K562 (cell line): ENCODE measurements around the gene ANKRD12. TPM values are rescaled to one million over a fixed set of nuclear protein-coding genes. Genes with fewer than 3 reads are reported as not detected.

ENCODE experiments used
- ATAC-seq: fragments of 200-7000 bp; cut with Tn5 transposase; 3 replicates; pipeline ENCODE4 v1.9.1; 2020; ENCODE audit warnings: moderate library complexity
- BruUV-seq: library from RNA; stranded (reverse); fragments of 400-500 nt; replicated peaks from 2 replicates; lab custom pipeline; 2021; lab: Mats Ljungman, UMichigan
- CTCF ChIA-PET: fragments of 300-600 bp; formaldehyde crosslinking; extraction: SDS; loops from one replicate; lab custom pipeline; 2021; ENCODE audit warnings: low intra/inter-chr PET ratio; lab: Yijun Ruan, JAX
- POLR2A ChIA-PET: fragments of 300-600, 350-650 bp; sonication (Branson Sonifier 250); formaldehyde crosslinking; extraction: SDS; loops from one replicate; lab custom pipeline; 2021; ENCODE audit warnings: antibody characterized with exemption, inconsistent platforms; lab: Yijun Ruan, JAX
- DNase-seq, 4 experiments: peaks; one replicate each; pipeline versions ENCODE4 v3.0.0 to v3.0.0-alpha.2; 2011 to 2018; ENCODE audit warnings: low spot score in 3 of 4, mixed read lengths in 3 of 4; ENCODE audit errors: extremely low read depth in 1 of 4
- FAIRE-seq: peaks from 2 replicates; lab custom pipeline; 2011; peaks lifted over from hg19 to GRCh38; lab: Jason Lieb, UNC
- H2AFZ ChIP-seq: 2 replicates; pipeline ENCODE4 v1.6.0; 2011; ENCODE audit warnings: low read depth, low read length, control low read depth, inconsistent platforms
- H3K27ac ChIP-seq: fragments of 200-600 bp; 3 replicates; pipeline ENCODE4 v1.8.0; 2011; ENCODE audit warnings: low read depth, mild to moderate bottlenecking, control low read depth, inconsistent platforms, low read length, moderate library complexity, mixed read lengths; ENCODE audit errors: extremely low read depth
- H3K27me3 ChIP-seq, 2 experiments: fragments of 300-600 bp in 1 of 2; 2 replicates in 1 of 2; 3 replicates in 1 of 2; pipeline versions ENCODE4 v1.6.0 to v1.8.0; 2011; ENCODE audit warnings: inconsistent platforms in 2 of 2, low read length in 2 of 2, mild to moderate bottlenecking in 1 of 2, mixed read lengths in 1 of 2, moderate library complexity in 1 of 2; ENCODE audit not compliant: control insufficient read depth in 2 of 2, insufficient read depth in 2 of 2
- H3K36me3 ChIP-seq: fragments of 300-600 bp; 3 replicates; pipeline ENCODE4 v1.8.0; 2011; ENCODE audit warnings: mild to moderate bottlenecking, low read length, inconsistent platforms; ENCODE audit not compliant: control insufficient read depth, insufficient read depth
- H3K4me1 ChIP-seq, 2 experiments: fragments of 200-600 bp in 1 of 2; replicated peaks in 1 of 2; 2 replicates in 1 of 2; 3 replicates in 1 of 2; pipeline versions ENCODE4 v1.5.1 to v1.8.0; 2011; ENCODE audit warnings: inconsistent platforms in 2 of 2, low read length in 2 of 2, mild to moderate bottlenecking in 1 of 2, mixed read lengths in 1 of 2, moderate library complexity in 1 of 2; ENCODE audit not compliant: control insufficient read depth in 2 of 2, insufficient read depth in 2 of 2
- H3K4me2 ChIP-seq: 2 replicates; pipeline ENCODE4 v1.6.1; 2011; ENCODE audit warnings: low read length, control low read depth, inconsistent platforms, mixed read lengths; ENCODE audit not compliant: insufficient read depth
- H3K4me3 ChIP-seq: fragments of 200-600 bp; sonication (generic), shearing (Covaris generic); 2 replicates; pipeline ENCODE4 v1.5.1; 2016; ENCODE audit warnings: control low read depth, inconsistent platforms
- H3K79me2 ChIP-seq: fragments of 200-600 bp; 3 replicates; pipeline ENCODE4 v1.8.0; 2011; ENCODE audit warnings: low read length, inconsistent platforms; ENCODE audit not compliant: control insufficient read depth, insufficient read depth
- H3K9ac ChIP-seq, 2 experiments: 2 replicates each; pipeline versions ENCODE4 v1.6.0 to v1.6.1; 2011; ENCODE audit warnings: low read depth in 2 of 2, low read length in 2 of 2, control low read depth in 1 of 2, inconsistent platforms in 1 of 2, mild to moderate bottlenecking in 1 of 2, mixed read lengths in 1 of 2; ENCODE audit not compliant: insufficient read depth in 1 of 2
- H3K9me1 ChIP-seq: one replicate; pipeline ENCODE4 v1.6.0; 2011; ENCODE audit warnings: inconsistent platforms, mild to moderate bottlenecking, low read length, moderate library complexity; ENCODE audit not compliant: control insufficient read depth, insufficient read depth
- H3K9me3 ChIP-seq: replicated peaks from 2 replicates; pipeline ENCODE4 v1.5.1; 2011; ENCODE audit warnings: low read depth, low read length, inconsistent platforms; ENCODE audit not compliant: control insufficient read depth, insufficient read depth
- H4K20me1 ChIP-seq: replicated peaks from 2 replicates; pipeline ENCODE4 v1.6.1; 2011; ENCODE audit warnings: low read length, inconsistent platforms, mixed read lengths; ENCODE audit not compliant: control insufficient read depth, insufficient read depth
- ARID1B ChIP-seq: fragments of 450-650 bp; IDR thresholded peaks from 2 replicates; pipeline ENCODE4 v1.6.1; 2016; ENCODE audit warnings: antibody characterized with exemption, mild to moderate bottlenecking, inconsistent platforms
- ATF3 ChIP-seq, 2 experiments: fragments of 450-650 bp in 1 of 2; sonication (generic) in 1 of 2; formaldehyde crosslinking in 1 of 2; IDR thresholded peaks in 1 of 2; conservative IDR thresholded peaks in 1 of 2; 2 replicates each; pipeline versions ENCODE4 v1.6.1 to v1.8.1; 2016 to 2023; ENCODE audit warnings: mild to moderate bottlenecking in 2 of 2, moderate library complexity in 2 of 2, inconsistent platforms in 1 of 2, missing genetic modification reagents in 1 of 2
- BRF1 ChIP-seq: IDR thresholded peaks from 3 replicates; pipeline ENCODE4 v1.6.1; 2011; ENCODE audit warnings: borderline replicate concordance, mild to moderate bottlenecking; ENCODE audit not compliant: insufficient read length; ENCODE audit errors: extremely low read depth
- EP300 ChIP-seq: IDR thresholded peaks from 2 replicates; pipeline ENCODE4 v1.6.1; 2012; ENCODE audit warnings: low read length, improper control_type of control experiment
- ESRRB ChIP-seq: fragments of 250-450 bp; sonication (Bioruptor Pico); IDR thresholded peaks from 2 replicates; pipeline ENCODE4 v1.5.0; 2020; ENCODE audit warnings: mild to moderate bottlenecking, moderate library complexity, borderline replicate concordance
- RERE ChIP-seq: sonication (generic); formaldehyde crosslinking; IDR thresholded peaks from 2 replicates; pipeline ENCODE4 v1.8.0; 2023; ENCODE audit warnings: missing genetic modification reagents, mild to moderate bottlenecking, borderline replicate concordance
- SETDB1 ChIP-seq: IDR thresholded peaks from one replicate; pipeline ENCODE4 v1.6.1; 2012; ENCODE audit warnings: low read length, control low read depth, inconsistent platforms
- ZNF551 ChIP-seq: fragments of 250-450 bp; sonication (Bioruptor Pico); IDR thresholded peaks from 2 replicates; pipeline ENCODE4 v1.5.0; 2021; ENCODE audit warnings: mild to moderate bottlenecking, moderate library complexity
- WGBS: fragments of 100-300 bp; shearing (Covaris generic); methylation state at CpG from one replicate; pipeline ENCODE4 v1.1.6; 2016; ENCODE audit warnings: low coverage, mixed read lengths; ENCODE audit not compliant: insufficient coverage; ENCODE audit errors: missing lambda C conversion rate; 5-methylcytosine and 5-hydroxymethylcytosine counted together
- in situ Hi-C: fragments of 300-500 bp; cut with MboI; formaldehyde crosslinking; loops from 4 replicates; pipeline ENCODE4 v1.15.0; 2018; ENCODE audit warnings: inconsistent platforms, mixed read lengths
- intact Hi-C: fragments of 100-400 bp; cut with micrococcal nuclease; formaldehyde crosslinking; loops from 2 replicates; pipeline ENCODE4 v1.14.2; 2022
- polyA plus RNA-seq, 8 experiments: library from polyadenylated mRNA; depleted of rRNA in 4 of 8; stranded (reverse) in 5 of 8; unstranded in 3 of 8; fragments of >200 nt; fragmentation: Nextera tagmentation in 2 of 8; fragmentation: Illumina TruSeq in 1 of 8; extraction: Ambion mirVana in 2 of 8; extraction: Trizol in 1 of 8; gene quantifications; 2 replicates each; pipeline versions ENCODE4 v1.2.1 to v1.2.3, GENCODE V29; 2011 to 2014; ENCODE audit warnings: inconsistent platforms in 1 of 8, missing spikeins in 1 of 8
- total RNA-seq, 7 experiments: library from RNA; depleted of rRNA in 6 of 7; stranded (reverse); fragments of >200 nt in 6 of 7; fragmentation: Illumina TruSeq in 2 of 7; extraction: Trizol in 2 of 7; gene quantifications; 2 replicates each; pipeline versions ENCODE4 v1.2.1 to v1.2.3, GENCODE V29; 2011 to 2021; ENCODE audit warnings: low replicate concordance in 1 of 7
- TF ChIP-seq, protein P1 (sequence below): fragments of 450-650 bp; IDR thresholded peaks from 2 replicates; pipeline ENCODE4 v1.6.1; 2016; ENCODE audit warnings: mild to moderate bottlenecking
- TF ChIP-seq, protein P2 (sequence below), 2 experiments: fragments of 450-650 bp; conservative IDR thresholded peaks; 2 replicates each; pipeline ENCODE4 v1.6.1; 2017; ENCODE audit warnings: mild to moderate bottlenecking in 2 of 2, moderate library complexity in 2 of 2

Gene ANKRD12
- total and polyA plus RNA-seq, 9 of the 15 experiments (the other 6 are each of a cell fraction or from before 2014, with no cell fraction given) = 6.6 to 28.2 (median 16.0) TPM

DNA sequence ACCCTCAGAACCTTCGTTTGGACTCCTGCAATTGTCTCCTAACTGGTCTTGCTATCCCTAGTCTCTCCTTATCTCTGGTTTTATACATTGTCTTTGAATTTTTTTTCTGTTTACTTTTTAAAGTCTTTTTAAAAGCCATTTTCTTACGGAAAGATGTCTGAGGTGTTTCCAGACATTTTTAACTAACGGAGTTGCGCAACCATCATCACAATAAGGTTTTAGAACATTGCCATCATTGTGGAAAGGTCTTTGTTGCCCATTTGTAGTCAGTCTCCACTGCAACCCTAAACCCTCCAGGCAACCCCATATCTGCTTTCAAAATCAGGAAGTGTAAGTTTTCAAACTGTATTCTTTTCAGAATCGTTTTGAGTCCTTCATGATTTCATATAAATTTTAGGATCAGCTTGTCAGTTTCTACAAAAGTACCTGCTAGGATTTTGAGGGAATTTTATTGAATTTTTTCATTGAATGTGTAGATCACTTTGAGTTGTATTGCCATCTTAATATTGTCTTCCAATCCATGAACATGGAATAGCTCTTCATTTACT is 46.3 kb downstream of the ANKRD12 start:
- Histone ChIP-seq H3K36me3 (peaks cover 20% of the 10 kb centered on the region), H3K27ac (no peak overlapping the region), H2AFZ (no peak overlapping the region), H3K4me2 (no peak overlapping the region), H4K20me1 (no peaks in the 10 kb centered on the region), H3K79me2 (peaks cover 51% of the 10 kb centered on the region), H3K4me3 (no peak overlapping the region), H3K9me3 (no peaks in the 10 kb centered on the region), H3K9me1 (no peaks in the 10 kb centered on the region), H3K9ac (no peak overlapping the region), H3K27me3 (no peaks in the 10 kb centered on the region), H3K4me1 (peaks cover 0 to 5% of the 10 kb centered on the region in 2 experiments; a peak in 2 of 5 replicates)
- intact Hi-C loops = no loop called here
- no TSS peak for BruUV-seq
- ChIA-PET POLR2A (no interaction called here), CTCF (no interaction called here)
- in situ Hi-C loops = no loop called here
- DNase-seq (no peak), FAIRE-seq (peak; percentile 84), ATAC-seq (peak; percentile 40; the same call in 2 of the 3 replicates)
- WGBS = 52% methylated on average over 5 of the region's 5 CpGs
- TF ChIP-seq ZNF551 (CRISPR knock-in tag) (no peak), EP300 (no peak), ESRRB (no peak), ATF3 (IDR thresholded peaks at IDR 0.05) (peak; percentile 27; the same call in 1 of the 2 replicates), ATF3 (CRISPR knock-in tag; conservative IDR thresholded peaks at IDR 0.05) (no peak), SETDB1 (no peak), RERE (CRISPR knock-in tag) (no peak), BRF1 (no peak), ARID1B (0 out of 2 replicates have a peak, but pooled peaks have one; percentile 12)
- TF ChIP-seq, protein P1, sequence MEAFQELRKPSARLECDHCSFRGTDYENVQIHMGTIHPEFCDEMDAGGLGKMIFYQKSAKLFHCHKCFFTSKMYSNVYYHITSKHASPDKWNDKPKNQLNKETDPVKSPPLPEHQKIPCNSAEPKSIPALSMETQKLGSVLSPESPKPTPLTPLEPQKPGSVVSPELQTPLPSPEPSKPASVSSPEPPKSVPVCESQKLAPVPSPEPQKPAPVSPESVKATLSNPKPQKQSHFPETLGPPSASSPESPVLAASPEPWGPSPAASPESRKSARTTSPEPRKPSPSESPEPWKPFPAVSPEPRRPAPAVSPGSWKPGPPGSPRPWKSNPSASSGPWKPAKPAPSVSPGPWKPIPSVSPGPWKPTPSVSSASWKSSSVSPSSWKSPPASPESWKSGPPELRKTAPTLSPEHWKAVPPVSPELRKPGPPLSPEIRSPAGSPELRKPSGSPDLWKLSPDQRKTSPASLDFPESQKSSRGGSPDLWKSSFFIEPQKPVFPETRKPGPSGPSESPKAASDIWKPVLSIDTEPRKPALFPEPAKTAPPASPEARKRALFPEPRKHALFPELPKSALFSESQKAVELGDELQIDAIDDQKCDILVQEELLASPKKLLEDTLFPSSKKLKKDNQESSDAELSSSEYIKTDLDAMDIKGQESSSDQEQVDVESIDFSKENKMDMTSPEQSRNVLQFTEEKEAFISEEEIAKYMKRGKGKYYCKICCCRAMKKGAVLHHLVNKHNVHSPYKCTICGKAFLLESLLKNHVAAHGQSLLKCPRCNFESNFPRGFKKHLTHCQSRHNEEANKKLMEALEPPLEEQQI = 0 out of 2 replicates have a peak, but pooled peaks have one; percentile 46
- TF ChIP-seq, protein P2, sequence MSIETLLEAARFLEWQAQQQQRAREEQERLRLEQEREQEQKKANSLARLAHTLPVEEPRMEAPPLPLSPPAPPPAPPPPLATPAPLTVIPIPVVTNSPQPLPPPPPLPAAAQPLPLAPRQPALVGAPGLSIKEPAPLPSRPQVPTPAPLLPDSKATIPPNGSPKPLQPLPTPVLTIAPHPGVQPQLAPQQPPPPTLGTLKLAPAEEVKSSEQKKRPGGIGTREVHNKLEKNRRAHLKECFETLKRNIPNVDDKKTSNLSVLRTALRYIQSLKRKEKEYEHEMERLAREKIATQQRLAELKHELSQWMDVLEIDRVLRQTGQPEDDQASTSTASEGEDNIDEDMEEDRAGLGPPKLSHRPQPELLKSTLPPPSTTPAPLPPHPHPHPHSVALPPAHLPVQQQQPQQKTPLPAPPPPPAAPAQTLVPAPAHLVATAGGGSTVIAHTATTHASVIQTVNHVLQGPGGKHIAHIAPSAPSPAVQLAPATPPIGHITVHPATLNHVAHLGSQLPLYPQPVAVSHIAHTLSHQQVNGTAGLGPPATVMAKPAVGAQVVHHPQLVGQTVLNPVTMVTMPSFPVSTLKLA (conservative IDR thresholded peaks at IDR 0.05) = no peak
